K562 (cell line): ENCODE data around the gene IMMP2L.

Experiments
- WHSC1 ChIP-seq: IDR thresholded peaks from one replicate; pipeline ENCODE4 v1.6.1; 2012; ENCODE audit warnings: low read length, control low read depth, inconsistent platforms
- TF ChIP-seq, protein P1 (sequence below), 3 experiments: IDR thresholded peaks in 2 of 3; conservative IDR thresholded peaks in 1 of 3; 2 replicates each; pipeline ENCODE4 v1.5.1; 2011 to 2012; ENCODE audit warnings: low read length in 3 of 3, mild to moderate bottlenecking in 3 of 3, control low read depth in 2 of 3, improper control_type of control experiment in 1 of 3, inconsistent platforms in 1 of 3, low read depth in 1 of 3, mixed read lengths in 1 of 3, moderate library complexity in 1 of 3; ENCODE audit not compliant: insufficient read depth in 2 of 3
- TF ChIP-seq, protein P2 (sequence below): sonication (generic); formaldehyde crosslinking; IDR thresholded peaks from 2 replicates; pipeline ENCODE4 v1.8.0; 2023; ENCODE audit warnings: mild to moderate bottlenecking, missing genetic modification reagents

DNA sequence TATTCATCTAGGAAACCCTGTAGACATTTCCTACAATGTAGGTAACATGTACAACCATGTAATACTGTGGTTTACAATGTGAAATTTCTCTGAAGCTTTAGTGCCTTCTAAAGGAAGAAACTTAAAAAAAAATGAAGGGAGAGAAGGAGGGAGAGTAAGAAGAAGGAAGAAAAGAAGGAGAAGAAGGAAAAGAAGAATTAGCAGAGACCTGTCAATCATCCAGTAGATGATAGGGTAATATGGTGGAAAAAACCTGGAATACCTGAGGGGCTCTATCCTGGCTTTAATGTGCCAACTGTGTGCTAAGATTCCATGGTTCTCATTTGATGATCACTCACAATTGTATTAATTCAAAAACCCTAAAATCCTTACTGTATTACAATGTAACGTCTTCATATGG, 474.0 kb downstream of the IMMP2L start:
- TF ChIP-seq, protein P1, sequence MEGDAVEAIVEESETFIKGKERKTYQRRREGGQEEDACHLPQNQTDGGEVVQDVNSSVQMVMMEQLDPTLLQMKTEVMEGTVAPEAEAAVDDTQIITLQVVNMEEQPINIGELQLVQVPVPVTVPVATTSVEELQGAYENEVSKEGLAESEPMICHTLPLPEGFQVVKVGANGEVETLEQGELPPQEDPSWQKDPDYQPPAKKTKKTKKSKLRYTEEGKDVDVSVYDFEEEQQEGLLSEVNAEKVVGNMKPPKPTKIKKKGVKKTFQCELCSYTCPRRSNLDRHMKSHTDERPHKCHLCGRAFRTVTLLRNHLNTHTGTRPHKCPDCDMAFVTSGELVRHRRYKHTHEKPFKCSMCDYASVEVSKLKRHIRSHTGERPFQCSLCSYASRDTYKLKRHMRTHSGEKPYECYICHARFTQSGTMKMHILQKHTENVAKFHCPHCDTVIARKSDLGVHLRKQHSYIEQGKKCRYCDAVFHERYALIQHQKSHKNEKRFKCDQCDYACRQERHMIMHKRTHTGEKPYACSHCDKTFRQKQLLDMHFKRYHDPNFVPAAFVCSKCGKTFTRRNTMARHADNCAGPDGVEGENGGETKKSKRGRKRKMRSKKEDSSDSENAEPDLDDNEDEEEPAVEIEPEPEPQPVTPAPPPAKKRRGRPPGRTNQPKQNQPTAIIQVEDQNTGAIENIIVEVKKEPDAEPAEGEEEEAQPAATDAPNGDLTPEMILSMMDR (IDR thresholded peaks at IDR 0.05 in 2 of 3, conservative IDR thresholded peaks at IDR 0.05 in 1 of 3; ENCODE audit: insufficient read depth in 2 of 3, low read depth in 1 of 3, low read length in 3 of 3), result no peak
- TF ChIP-seq WHSC1, result no peak
- TF ChIP-seq, protein P2, sequence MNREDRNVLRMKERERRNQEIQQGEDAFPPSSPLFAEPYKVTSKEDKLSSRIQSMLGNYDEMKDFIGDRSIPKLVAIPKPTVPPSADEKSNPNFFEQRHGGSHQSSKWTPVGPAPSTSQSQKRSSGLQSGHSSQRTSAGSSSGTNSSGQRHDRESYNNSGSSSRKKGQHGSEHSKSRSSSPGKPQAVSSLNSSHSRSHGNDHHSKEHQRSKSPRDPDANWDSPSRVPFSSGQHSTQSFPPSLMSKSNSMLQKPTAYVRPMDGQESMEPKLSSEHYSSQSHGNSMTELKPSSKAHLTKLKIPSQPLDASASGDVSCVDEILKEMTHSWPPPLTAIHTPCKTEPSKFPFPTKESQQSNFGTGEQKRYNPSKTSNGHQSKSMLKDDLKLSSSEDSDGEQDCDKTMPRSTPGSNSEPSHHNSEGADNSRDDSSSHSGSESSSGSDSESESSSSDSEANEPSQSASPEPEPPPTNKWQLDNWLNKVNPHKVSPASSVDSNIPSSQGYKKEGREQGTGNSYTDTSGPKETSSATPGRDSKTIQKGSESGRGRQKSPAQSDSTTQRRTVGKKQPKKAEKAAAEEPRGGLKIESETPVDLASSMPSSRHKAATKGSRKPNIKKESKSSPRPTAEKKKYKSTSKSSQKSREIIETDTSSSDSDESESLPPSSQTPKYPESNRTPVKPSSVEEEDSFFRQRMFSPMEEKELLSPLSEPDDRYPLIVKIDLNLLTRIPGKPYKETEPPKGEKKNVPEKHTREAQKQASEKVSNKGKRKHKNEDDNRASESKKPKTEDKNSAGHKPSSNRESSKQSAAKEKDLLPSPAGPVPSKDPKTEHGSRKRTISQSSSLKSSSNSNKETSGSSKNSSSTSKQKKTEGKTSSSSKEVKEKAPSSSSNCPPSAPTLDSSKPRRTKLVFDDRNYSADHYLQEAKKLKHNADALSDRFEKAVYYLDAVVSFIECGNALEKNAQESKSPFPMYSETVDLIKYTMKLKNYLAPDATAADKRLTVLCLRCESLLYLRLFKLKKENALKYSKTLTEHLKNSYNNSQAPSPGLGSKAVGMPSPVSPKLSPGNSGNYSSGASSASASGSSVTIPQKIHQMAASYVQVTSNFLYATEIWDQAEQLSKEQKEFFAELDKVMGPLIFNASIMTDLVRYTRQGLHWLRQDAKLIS (CRISPR knock-in tag), result no peak
